Mesenchymal stem cell (in vitro differentiated cells and primary cell): ENCODE results near the gene VPS11.

Source experiments
- DNase-seq: peaks from one replicate; pipeline ENCODE4 v3.0.0-alpha.2; 2013
- H2AFZ ChIP-seq: one replicate; pipeline ENCODE4 v1.6.1; 2013; ENCODE audit warnings: low read depth, mild to moderate bottlenecking, control low read depth, inconsistent platforms, low read length, moderate library complexity
- H2AK5ac ChIP-seq: 2 replicates; pipeline ENCODE4 v1.6.1; 2013; ENCODE audit warnings: low read length, moderate library complexity, mild to moderate bottlenecking, inconsistent platforms; ENCODE audit not compliant: severe bottlenecking
- H2BK120ac ChIP-seq: one replicate; pipeline ENCODE4 v1.6.1; 2013; ENCODE audit warnings: low read depth, mild to moderate bottlenecking, inconsistent platforms, low read length, moderate library complexity
- H2BK12ac ChIP-seq, 2 experiments: one replicate each; pipeline ENCODE4 v1.6.1; 2013; ENCODE audit warnings: inconsistent platforms in 2 of 2, low read length in 2 of 2, mild to moderate bottlenecking in 2 of 2, moderate library complexity in 2 of 2, control low read depth in 1 of 2
- H2BK15ac ChIP-seq: one replicate; pipeline ENCODE4 v1.6.1; 2013; ENCODE audit warnings: mild to moderate bottlenecking, low read depth, inconsistent platforms; ENCODE audit not compliant: poor library complexity, severe bottlenecking
- H2BK5ac ChIP-seq: 2 replicates; pipeline ENCODE4 v1.6.1; 2013; ENCODE audit warnings: low read depth, mild to moderate bottlenecking, low read length, control low read depth, inconsistent platforms; ENCODE audit not compliant: poor library complexity, severe bottlenecking
- H3K14ac ChIP-seq, 2 experiments: one replicate each; pipeline ENCODE4 v1.6.1; 2013; ENCODE audit warnings: inconsistent platforms in 2 of 2, low read length in 2 of 2, control low read depth in 1 of 2, mild to moderate bottlenecking in 1 of 2, moderate library complexity in 1 of 2
- H3K18ac ChIP-seq, 2 experiments: one replicate each; pipeline ENCODE4 v1.6.1; 2013; ENCODE audit warnings: inconsistent platforms in 2 of 2, low read length in 2 of 2, control low read depth in 1 of 2, low read depth in 1 of 2, mild to moderate bottlenecking in 1 of 2
- H3K23ac ChIP-seq, 2 experiments: one replicate each; pipeline ENCODE4 v1.6.1; 2013; ENCODE audit warnings: inconsistent platforms in 2 of 2, low read length in 2 of 2, mild to moderate bottlenecking in 2 of 2, moderate library complexity in 2 of 2, control low read depth in 1 of 2
- H3K27ac ChIP-seq: 2 replicates; pipeline ENCODE4 v1.5.1; 2013; ENCODE audit warnings: mild to moderate bottlenecking, moderate library complexity, low read length, control low read depth, inconsistent platforms; ENCODE audit not compliant: poor library complexity, severe bottlenecking
- H3K27me3 ChIP-seq, 2 experiments: 2 replicates each; pipeline versions ENCODE4 v1.6.1 to v1.7.0; 2013; ENCODE audit warnings: low read length in 2 of 2, mild to moderate bottlenecking in 2 of 2, moderate library complexity in 2 of 2, control low read depth in 1 of 2, inconsistent platforms in 1 of 2; ENCODE audit not compliant: control insufficient read depth in 1 of 2, insufficient read depth in 1 of 2
- H3K36me3 ChIP-seq, 2 experiments: 2 replicates each; pipeline versions ENCODE4 v1.6.1 to v1.7.0; 2013; ENCODE audit warnings: low read length in 2 of 2, control low read depth in 1 of 2, inconsistent platforms in 1 of 2, low read depth in 1 of 2, mild to moderate bottlenecking in 1 of 2; ENCODE audit not compliant: insufficient read depth in 2 of 2, control insufficient read depth in 1 of 2
- H3K4ac ChIP-seq, 2 experiments: one replicate each; pipeline ENCODE4 v1.6.1; 2013; ENCODE audit warnings: inconsistent platforms in 2 of 2, low read length in 2 of 2, mild to moderate bottlenecking in 2 of 2, moderate library complexity in 2 of 2, control low read depth in 1 of 2, low read depth in 1 of 2
- H3K4me1 ChIP-seq: 2 replicates; pipeline ENCODE4 v1.6.1; 2013; ENCODE audit warnings: low read depth, low read length, control low read depth; ENCODE audit not compliant: control insufficient read depth, insufficient read depth
- H3K4me2 ChIP-seq: 2 replicates; pipeline ENCODE4 v1.6.1; 2013; ENCODE audit warnings: low read length, mild to moderate bottlenecking, inconsistent platforms; ENCODE audit not compliant: poor library complexity, severe bottlenecking
- H3K4me3 ChIP-seq, 2 experiments: 2 replicates each; pipeline versions ENCODE4 v1.5.1 to v1.7.0; 2013; ENCODE audit warnings: low read length in 2 of 2, mild to moderate bottlenecking in 2 of 2, control low read depth in 1 of 2, low read depth in 1 of 2; ENCODE audit not compliant: insufficient read depth in 1 of 2
- H3K79me1 ChIP-seq: replicated peaks from 2 replicates; pipeline ENCODE4 v1.6.1; 2013; ENCODE audit warnings: mild to moderate bottlenecking, control low read depth, low read length, inconsistent platforms; ENCODE audit not compliant: poor library complexity, severe bottlenecking
- H3K9ac ChIP-seq: 2 replicates; pipeline ENCODE4 v1.7.0; 2013; ENCODE audit warnings: mild to moderate bottlenecking, low read length, moderate library complexity
- H3K9me3 ChIP-seq: 2 replicates; pipeline ENCODE4 v1.7.0; 2013; ENCODE audit warnings: mild to moderate bottlenecking, low read length; ENCODE audit not compliant: control insufficient read depth
- H4K8ac ChIP-seq: one replicate; pipeline ENCODE4 v1.6.1; 2013; ENCODE audit warnings: inconsistent platforms, mild to moderate bottlenecking, low read length, moderate library complexity
- H4K91ac ChIP-seq: one replicate; pipeline ENCODE4 v1.6.1; 2013; ENCODE audit warnings: mild to moderate bottlenecking, low read length, inconsistent platforms
- WGBS: methylation state at CpG from one replicate; pipeline ENCODE4 v1.1.7; 2013; ENCODE audit warnings: mixed read lengths; 5-methylcytosine and 5-hydroxymethylcytosine counted together

The VPS11 gene

GRCh38 chr11:119115484-119116234 is 48.0 kb downstream of the VPS11 start:
- H3K4me1 ChIP-seq = no peaks in the 10 kb centered on the region
- H3K4me3 ChIP-seq = no peak overlapping the region
- H2BK120ac ChIP-seq = no peak overlapping the region
- H3K27me3 ChIP-seq = no peaks in the 10 kb centered on the region
- H3K27ac ChIP-seq = no peak overlapping the region
- no peak overlapping the region for H2AK5ac ChIP-seq
- H3K36me3 ChIP-seq = peaks cover 49 to 63% of the 10 kb centered on the region in 2 experiments
- no peak overlapping the region for H3K4ac ChIP-seq
- no peak overlapping the region for H2AFZ ChIP-seq
- no peak overlapping the region for H4K8ac ChIP-seq
- H3K23ac ChIP-seq = no peak overlapping the region
- H2BK15ac ChIP-seq = no peak overlapping the region
- no peak overlapping the region for H3K14ac ChIP-seq
- DNase-seq = no peak
- H3K4me2 ChIP-seq = no peak overlapping the region
- H3K18ac ChIP-seq = no peak overlapping the region
- no peaks in the 10 kb centered on the region for H3K9me3 ChIP-seq
- H3K9ac ChIP-seq = no peak overlapping the region
- H2BK5ac ChIP-seq = no peak overlapping the region
- H4K91ac ChIP-seq = no peak overlapping the region
- H3K79me1 ChIP-seq = no peaks in the 10 kb centered on the region
- 86% methylated on average over 24 of the region's 24 CpGs for WGBS
- H2BK12ac ChIP-seq = no peak overlapping the region

GRCh38 chr11:119116235-119116594 is 48.6 kb downstream of the VPS11 start:
- Histone ChIP-seq H3K79me1 (no peaks in the 10 kb centered on the region), H2BK15ac (no peak overlapping the region), H3K9me3 (no peaks in the 10 kb centered on the region), H2AK5ac (no peak overlapping the region), H3K27ac (no peak overlapping the region), H2AFZ (no peak overlapping the region), H3K23ac (no peak overlapping the region), H3K14ac (no peak overlapping the region), H2BK120ac (no peak overlapping the region), H3K36me3 (peaks cover 44 to 58% of the 10 kb centered on the region in 2 experiments), H3K4me1 (no peaks in the 10 kb centered on the region), H3K18ac (no peak overlapping the region), H3K27me3 (no peaks in the 10 kb centered on the region), H2BK5ac (no peak overlapping the region), H3K9ac (no peak overlapping the region), H2BK12ac (no peak overlapping the region), H3K4ac (no peak overlapping the region), H4K8ac (no peak overlapping the region), H3K4me3 (no peak overlapping the region), H3K4me2 (no peak overlapping the region), H4K91ac (no peak overlapping the region)
- no peak for DNase-seq
- WGBS = 86% methylated on average over 6 of the region's 10 CpGs

GRCh38 chr11:119116601-119117000 is 49.0 kb downstream of the VPS11 start:
- Histone ChIP-seq H3K4me2 (no peak overlapping the region), H3K4me3 (no peak overlapping the region), H3K23ac (no peak overlapping the region), H2BK15ac (no peak overlapping the region), H4K8ac (no peak overlapping the region), H3K27me3 (no peaks in the 10 kb centered on the region), H3K4ac (no peak overlapping the region), H3K18ac (no peak overlapping the region), H3K79me1 (no peaks in the 10 kb centered on the region), H4K91ac (no peak overlapping the region), H3K9me3 (no peaks in the 10 kb centered on the region), H3K27ac (no peak overlapping the region), H2BK120ac (no peak overlapping the region), H3K14ac (no peak overlapping the region), H2BK12ac (no peak overlapping the region), H3K4me1 (no peaks in the 10 kb centered on the region), H3K9ac (no peak overlapping the region), H2AFZ (no peak overlapping the region), H2AK5ac (no peak overlapping the region), H2BK5ac (no peak overlapping the region), H3K36me3 (peaks cover 40 to 54% of the 10 kb centered on the region in 2 experiments)
- DNase-seq = no peak
- 78% methylated on average over 3 of the region's 5 CpGs for WGBS

GRCh38 chr11:119117004-119117706 is 49.5 kb downstream of the VPS11 start:
- WGBS = 98% methylated on average over 3 of the region's 3 CpGs
- peaks cover 34 to 49% of the 10 kb centered on the region in 2 experiments for H3K36me3 ChIP-seq
- no peak overlapping the region for H3K27ac ChIP-seq
- H3K18ac ChIP-seq = no peak overlapping the region
- no peaks in the 10 kb centered on the region for H3K27me3 ChIP-seq
- H2BK5ac ChIP-seq = no peak overlapping the region
- no peak overlapping the region for H2BK15ac ChIP-seq
- H3K9me3 ChIP-seq = no peaks in the 10 kb centered on the region
- H3K4me1 ChIP-seq = no peaks in the 10 kb centered on the region
- no peak overlapping the region for H4K8ac ChIP-seq
- no peak overlapping the region for H2AK5ac ChIP-seq
- no peak overlapping the region for H3K4me3 ChIP-seq
- no peak overlapping the region for H3K23ac ChIP-seq
- no peaks in the 10 kb centered on the region for H3K79me1 ChIP-seq
- no peak overlapping the region for H2BK12ac ChIP-seq
- no peak overlapping the region for H3K9ac ChIP-seq
- no peak overlapping the region for H2BK120ac ChIP-seq
- no peak overlapping the region for H3K4ac ChIP-seq
- no peak overlapping the region for H4K91ac ChIP-seq
- no peak overlapping the region for H3K14ac ChIP-seq
- H3K4me2 ChIP-seq = no peak overlapping the region
- no peak overlapping the region for H2AFZ ChIP-seq
- DNase-seq = no peak
